Endothelial cell of umbilical vein (primary cell): Measurements from ENCODE around the gene ACAP2.

Experiments
- EZH2 ChIP-seq: IDR thresholded peaks from 2 replicates; pipeline ENCODE4 v1.6.1; 2012; ENCODE audit warnings: borderline replicate concordance, low read depth, mild to moderate bottlenecking, moderate library complexity, low read length, inconsistent platforms; ENCODE audit not compliant: severe bottlenecking
- POLR2A ChIP-seq: IDR thresholded peaks from 2 replicates; pipeline ENCODE4 v1.6.1; 2012; ENCODE audit warnings: low read depth, mild to moderate bottlenecking, control low read depth, low read length
- TF ChIP-seq, protein P1 (sequence below), 2 donors: IDR thresholded peaks; 1 replicate in 1 of 2; 2 replicates in 1 of 2; pipeline ENCODE4 v1.5.1; 2011; ENCODE audit warnings: low read length in 2 of 2, mild to moderate bottlenecking in 2 of 2, moderate library complexity in 2 of 2, control low read depth in 1 of 2, inconsistent platforms in 1 of 2, low read depth in 1 of 2; ENCODE audit not compliant: insufficient read depth in 1 of 2; ENCODE audit errors: extremely low read depth in 1 of 2

DNA sequence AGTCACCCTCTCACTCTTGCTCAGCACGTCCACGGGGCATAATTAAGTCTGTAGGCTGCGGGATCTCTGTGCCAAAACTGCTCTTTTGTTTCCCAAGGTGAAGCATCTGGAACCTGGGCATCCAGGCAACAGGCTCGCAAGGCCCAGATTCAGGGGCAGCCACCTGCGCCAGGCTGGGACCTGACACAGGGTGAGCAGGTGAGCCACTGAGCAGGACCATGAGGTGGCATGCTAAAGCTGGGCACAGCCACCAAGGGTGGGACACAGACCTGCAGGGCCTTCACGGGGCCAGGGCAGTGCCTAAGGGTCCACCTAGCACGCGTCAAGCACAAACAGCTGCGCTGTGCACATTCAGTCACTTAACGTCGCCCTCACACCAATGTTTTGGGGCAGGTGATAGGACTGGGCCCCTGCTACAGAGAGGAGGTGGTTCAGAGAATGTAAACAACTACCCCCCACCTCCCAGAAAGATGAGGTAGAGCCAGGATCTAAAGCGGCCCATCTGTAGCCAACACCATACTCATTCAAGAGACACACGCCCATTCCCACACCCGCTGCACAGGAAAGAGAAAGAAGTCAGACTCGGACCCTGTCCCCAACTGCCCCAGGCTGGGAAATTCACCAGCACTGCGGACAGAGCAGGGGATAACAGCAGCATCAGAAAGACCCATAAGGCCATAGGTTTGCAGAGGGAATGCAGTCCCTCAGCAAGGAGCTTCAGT is 188.2 kb downstream of the ACAP2 start:
- TF ChIP-seq POLR2A = no peak
- TF ChIP-seq, protein P1, sequence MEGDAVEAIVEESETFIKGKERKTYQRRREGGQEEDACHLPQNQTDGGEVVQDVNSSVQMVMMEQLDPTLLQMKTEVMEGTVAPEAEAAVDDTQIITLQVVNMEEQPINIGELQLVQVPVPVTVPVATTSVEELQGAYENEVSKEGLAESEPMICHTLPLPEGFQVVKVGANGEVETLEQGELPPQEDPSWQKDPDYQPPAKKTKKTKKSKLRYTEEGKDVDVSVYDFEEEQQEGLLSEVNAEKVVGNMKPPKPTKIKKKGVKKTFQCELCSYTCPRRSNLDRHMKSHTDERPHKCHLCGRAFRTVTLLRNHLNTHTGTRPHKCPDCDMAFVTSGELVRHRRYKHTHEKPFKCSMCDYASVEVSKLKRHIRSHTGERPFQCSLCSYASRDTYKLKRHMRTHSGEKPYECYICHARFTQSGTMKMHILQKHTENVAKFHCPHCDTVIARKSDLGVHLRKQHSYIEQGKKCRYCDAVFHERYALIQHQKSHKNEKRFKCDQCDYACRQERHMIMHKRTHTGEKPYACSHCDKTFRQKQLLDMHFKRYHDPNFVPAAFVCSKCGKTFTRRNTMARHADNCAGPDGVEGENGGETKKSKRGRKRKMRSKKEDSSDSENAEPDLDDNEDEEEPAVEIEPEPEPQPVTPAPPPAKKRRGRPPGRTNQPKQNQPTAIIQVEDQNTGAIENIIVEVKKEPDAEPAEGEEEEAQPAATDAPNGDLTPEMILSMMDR (IDR thresholded peaks at IDR 0.05; ENCODE audit: extremely low read depth in 1 of 2, insufficient read depth in 1 of 2, low read depth in 1 of 2, low read length in 2 of 2) = no peak
- no peak for TF ChIP-seq EZH2
